Keratinocyte (primary cell): ENCODE data around the gene AQP6.

Experiments
- CTCF ChIP-seq, 3 experiments: IDR thresholded peaks in 1 of 3; conservative IDR thresholded peaks in 1 of 3; optimal IDR thresholded peaks in 1 of 3; 2 replicates in 2 of 3; 3 replicates in 1 of 3; pipeline versions ENCODE3 to v1.5.1; 2011; ENCODE audit warnings: low read length in 3 of 3, mild to moderate bottlenecking in 3 of 3, moderate library complexity in 2 of 3, control low read depth in 1 of 3, inconsistent platforms in 1 of 3; ENCODE audit not compliant: insufficient read depth in 2 of 3; ENCODE audit errors: extremely low read depth in 1 of 3
- EZH2 ChIP-seq: IDR thresholded peaks from one replicate; pipeline ENCODE4 v1.6.1; 2012; ENCODE audit warnings: inconsistent platforms, mild to moderate bottlenecking, low read length, moderate library complexity

DNA sequence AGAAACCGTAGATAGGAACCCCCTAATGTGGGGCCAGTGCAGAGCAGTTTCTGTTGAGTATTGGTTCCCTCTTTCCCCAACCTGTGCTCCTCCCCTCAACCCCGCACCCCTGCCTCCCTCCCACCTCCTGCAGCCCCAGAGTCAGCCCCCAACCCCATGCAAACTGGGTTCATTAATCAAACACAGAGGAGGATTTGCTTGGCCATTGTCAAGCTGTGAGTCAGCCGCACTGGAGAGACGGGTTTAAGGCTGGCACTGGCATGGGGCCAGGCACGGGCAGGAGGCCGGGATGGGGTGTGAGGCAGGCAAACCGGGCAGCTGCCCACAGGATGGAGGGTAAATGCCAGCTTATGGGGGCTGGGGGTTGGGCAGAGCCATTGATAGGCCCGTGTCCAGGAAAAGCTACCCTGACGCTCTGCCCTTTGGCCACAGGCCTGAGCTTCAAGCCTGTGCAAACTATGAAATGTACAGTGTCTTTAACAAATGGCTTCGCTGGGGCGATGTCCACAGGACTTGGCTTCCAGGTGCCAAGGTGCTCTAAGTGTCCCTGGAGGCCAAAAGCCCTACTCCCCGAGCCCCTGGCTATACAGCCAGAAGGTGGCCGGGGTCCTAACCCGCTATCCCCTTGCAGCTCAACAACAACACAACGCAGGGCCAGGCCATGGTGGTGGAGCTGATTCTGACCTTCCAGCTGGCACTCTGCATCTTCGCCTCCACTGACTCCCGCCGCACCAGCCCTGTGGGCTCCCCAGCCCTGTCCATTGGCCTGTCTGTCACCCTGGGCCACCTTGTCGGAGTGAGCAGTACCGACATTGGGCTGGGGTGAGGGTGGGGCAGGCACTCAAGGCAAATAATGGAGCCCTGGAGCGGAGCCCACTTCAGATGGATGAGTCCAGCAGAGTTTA is 9.6 kb upstream of the AQP6 start:
- TF ChIP-seq CTCF (optimal IDR thresholded peaks at IDR 0.05 in 1 of 3, IDR thresholded peaks at IDR 0.05 in 1 of 3, conservative IDR thresholded peaks at IDR 0.05 in 1 of 3; ENCODE audit: extremely low read depth in 1 of 3, insufficient read depth in 2 of 3, low read length in 3 of 3) (no peak), EZH2 (no peak)
